ENCODE data around the gene SYT1.

The SYT1 gene

DNA sequence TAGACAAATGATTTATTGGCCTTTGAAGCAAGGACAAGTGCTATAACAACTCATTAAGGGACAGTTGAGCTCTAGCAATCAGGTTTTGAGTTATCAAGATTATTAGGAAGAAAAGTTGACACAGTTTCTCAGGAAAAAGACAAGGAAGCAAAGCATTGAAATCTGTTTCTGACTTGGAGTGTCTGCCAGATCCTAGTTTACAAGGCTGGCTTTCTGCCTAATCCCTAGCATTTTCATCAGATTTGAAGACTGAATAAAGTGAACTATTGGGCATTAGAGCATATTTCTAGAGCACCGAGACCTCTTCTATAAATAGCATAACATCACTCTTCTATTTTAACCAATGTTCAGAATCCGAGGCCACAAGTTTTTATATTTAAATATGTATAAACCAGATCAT is 7.0 kb downstream of the SYT1 start:
- no peak for DNase-seq (ENCODE audit: extremely low spot score)
- ChIA-PET POLR2A (no interaction called here), CTCF (interaction anchor here (1.8 kb wide), 1 partner anchor 17 kb away, joined by 5 read pairs; no protein-coding TSS in a partner anchor)
- TF ChIP-seq CTCF (IDR thresholded peaks at IDR 0.05; ENCODE audit: control extremely low read depth, extremely low read depth, low read depth, missing control alignments) = no peak

GRCh38 chr12:78878459-78878858 is 13.9 kb downstream of the SYT1 start:
- no peak for TF ChIP-seq CTCF (IDR thresholded peaks at IDR 0.05; ENCODE audit: control extremely low read depth, extremely low read depth, low read depth, missing control alignments)
- ChIA-PET CTCF (no interaction called here), POLR2A (no interaction called here)
- DNase-seq (ENCODE audit: extremely low spot score) = no peak

GRCh38 chr12:78878866-78879265 is 14.3 kb downstream of the SYT1 start:
- ChIA-PET CTCF (no interaction called here), POLR2A (no interaction called here)
- DNase-seq (ENCODE audit: extremely low spot score) = no peak
- no peak for TF ChIP-seq CTCF (IDR thresholded peaks at IDR 0.05; ENCODE audit: control extremely low read depth, extremely low read depth, low read depth, missing control alignments)

GRCh38 chr12:78880078-78880477 is 15.5 kb downstream of the SYT1 start:
- ChIA-PET POLR2A (no interaction called here), CTCF (interaction anchor here (1.3 kb wide), 1 partner anchor 11 kb away, joined by 3 read pairs; no protein-coding TSS in a partner anchor)

DNA sequence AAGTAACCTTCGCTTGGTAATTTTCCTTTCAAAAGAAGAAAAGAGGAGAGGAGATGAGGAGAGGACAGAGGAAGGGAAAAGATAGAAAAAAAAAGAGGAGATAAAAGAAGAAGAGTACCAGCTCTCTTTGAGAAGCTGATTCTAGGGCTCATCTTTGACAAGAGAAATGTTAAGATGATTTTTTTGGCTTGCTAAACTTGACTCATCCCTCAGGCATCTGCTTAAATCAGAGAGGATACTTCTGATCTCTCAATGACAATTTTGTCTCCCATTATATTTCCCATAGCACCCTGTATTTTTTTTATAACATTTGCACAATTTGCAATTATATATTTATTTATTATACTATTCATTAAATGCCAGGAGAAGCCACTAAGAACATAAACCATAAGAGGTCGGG is 17.1 kb downstream of the SYT1 start:
- DNase-seq (ENCODE audit: extremely low spot score) = no peak
- CTCF ChIA-PET = interaction anchor here (1.5 kb wide), 1 partner anchor 13 kb away, joined by 4 read pairs; no protein-coding TSS in a partner anchor

More at GRCh38 chr12:78880078-78880477, 15.5 kb downstream of the SYT1 start:
- no peak for DNase-seq (ENCODE audit: extremely low spot score)
- TF ChIP-seq CTCF (IDR thresholded peaks at IDR 0.05; ENCODE audit: control extremely low read depth, extremely low read depth, low read depth, missing control alignments) = no peak

GRCh38 chr12:78885466-78885865 is 20.9 kb downstream of the SYT1 start:
- DNase-seq (ENCODE audit: extremely low spot score) = no peak
- TF ChIP-seq CTCF (IDR thresholded peaks at IDR 0.05; ENCODE audit: control extremely low read depth, extremely low read depth, low read depth, missing control alignments) = no peak
- ChIA-PET POLR2A (no interaction called here), CTCF (interaction anchor here (1.1 kb wide), 1 partner anchor 35 kb away, joined by 3 read pairs; no protein-coding TSS in a partner anchor)

More for the DNA sequence above, 17.1 kb downstream of the SYT1 start:
- POLR2A ChIA-PET = no interaction called here
- TF ChIP-seq CTCF (IDR thresholded peaks at IDR 0.05; ENCODE audit: control extremely low read depth, extremely low read depth, low read depth, missing control alignments) = no peak
